ENCODE measurements around the gene RERE. TPM values are rescaled to one million over a fixed set of nuclear protein-coding genes. Genes with fewer than 3 reads are reported as not detected.

Gene RERE
- total RNA-seq, 2 donors from 2014 or later = 207 to 322 TPM

- H3K9me3 ChIP-seq = no peaks in the 10 kb centered on the region
- peak overlapping the region; percentile 79 to 84 for H3K4me3 ChIP-seq
- TF ChIP-seq POLR2A (IDR thresholded peaks at IDR 0.05) = peak; percentile 11
- peak in 2 of 4 experiments; percentile 27 for TF ChIP-seq CTCF (IDR thresholded peaks at IDR 0.05)
- TF ChIP-seq POLR2AphosphoS5 (IDR thresholded peaks at IDR 0.05) = no peak
- peaks cover 22% of the 10 kb centered on the region for H3K4me1 ChIP-seq (replicated peaks)
- under 1% methylated on average over 73 of the region's 79 CpGs for WGBS
- no peaks in the 10 kb centered on the region for H3K36me3 ChIP-seq
- intact Hi-C loops (cut with DNase I) = loop anchor here (5.0 kb wide), 2 partner anchors 33 to 62 kb away; no protein-coding TSS in a partner anchor
- peak overlapping the region; percentile 93 to 98 for H3K27ac ChIP-seq
- no peak for DNase-seq (ENCODE audit: low spot score)
- no peaks in the 10 kb centered on the region for H3K27me3 ChIP-seq (replicated peaks; ENCODE audit: insufficient read depth)
These were observed 393.5 kb downstream of the RERE start for GRCh38 chr1:8423692-8424538.

GRCh38 chr1:8423269-8423691, 394.2 kb downstream of the RERE start:
- TF ChIP-seq POLR2A (IDR thresholded peaks at IDR 0.05) (no peak), CTCF (IDR thresholded peaks at IDR 0.05) (no peak), POLR2AphosphoS5 (IDR thresholded peaks at IDR 0.05) (no peak)
- DNase-seq (ENCODE audit: low spot score) = no peak
- Histone ChIP-seq H3K4me3 (peak overlapping the region; percentile 79 to 84), H3K9me3 (no peaks in the 10 kb centered on the region), H3K27me3 (replicated peaks; ENCODE audit: insufficient read depth) (no peaks in the 10 kb centered on the region), H3K27ac (peak overlapping the region; percentile 93 to 98), H3K36me3 (no peaks in the 10 kb centered on the region), H3K4me1 (replicated peaks) (peaks cover 22% of the 10 kb centered on the region)
- intact Hi-C loops (cut with DNase I) = loop anchor here (5.0 kb wide), 2 partner anchors 34 to 61 kb away; no protein-coding TSS in a partner anchor
- 1% methylated on average over 33 of the region's 33 CpGs for WGBS

GRCh38 chr1:8422510-8423268, 394.8 kb downstream of the RERE start:
- no peak for DNase-seq (ENCODE audit: low spot score)
- Histone ChIP-seq H3K36me3 (no peaks in the 10 kb centered on the region), H3K27me3 (replicated peaks; ENCODE audit: insufficient read depth) (no peaks in the 10 kb centered on the region), H3K27ac (peak overlapping the region; percentile 93 to 98), H3K4me1 (replicated peaks) (peaks cover 26% of the 10 kb centered on the region), H3K4me3 (peak overlapping the region; percentile 79 to 84), H3K9me3 (no peaks in the 10 kb centered on the region)
- TF ChIP-seq CTCF (IDR thresholded peaks at IDR 0.05) (no peak), POLR2AphosphoS5 (IDR thresholded peaks at IDR 0.05) (no peak), POLR2A (IDR thresholded peaks at IDR 0.05) (no peak)
- WGBS = under 1% methylated on average over 19 of the region's 19 CpGs
- intact Hi-C loops (cut with DNase I) = loop anchor here (5.0 kb wide), 2 partner anchors 35 to 60 kb away; no protein-coding TSS in a partner anchor

DNA sequence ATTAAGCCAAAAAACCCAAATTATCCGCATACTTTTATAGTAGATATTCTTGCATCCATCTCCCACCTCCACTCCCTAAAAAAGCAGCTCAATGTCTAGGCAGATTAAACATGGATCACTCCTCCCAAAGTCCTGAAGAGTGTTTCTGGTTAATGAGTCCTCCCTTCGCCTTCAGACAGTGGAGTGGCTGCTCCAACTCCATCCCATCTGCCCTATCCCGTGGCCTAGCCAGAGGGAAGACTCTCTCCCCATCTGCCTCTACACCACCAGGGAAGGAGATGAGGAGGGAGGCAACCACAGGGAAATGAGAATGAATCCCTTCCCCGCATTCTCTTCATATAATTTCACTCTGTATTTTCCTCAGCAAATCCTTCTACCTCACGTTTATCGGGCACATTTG, 395.7 kb downstream of the RERE start:
- intact Hi-C loops (cut with DNase I) = loop anchor here (5.0 kb wide), 2 partner anchors 36 to 59 kb away; no protein-coding TSS in a partner anchor
- WGBS = 15% methylated on average over 6 of the region's 6 CpGs
- Histone ChIP-seq H3K4me3 (peak overlapping the region; percentile 79 to 84), H3K27ac (peak overlapping the region; percentile 93 to 98), H3K27me3 (replicated peaks; ENCODE audit: insufficient read depth) (no peaks in the 10 kb centered on the region), H3K36me3 (no peaks in the 10 kb centered on the region), H3K9me3 (no peaks in the 10 kb centered on the region), H3K4me1 (replicated peaks) (peaks cover 33% of the 10 kb centered on the region)
- TF ChIP-seq POLR2AphosphoS5 (IDR thresholded peaks at IDR 0.05) (peak; percentile 37), CTCF (IDR thresholded peaks at IDR 0.05) (no peak)
- DNase-seq (ENCODE audit: low spot score) = no peak
